Coronary artery (tissue), 2 donors: ENCODE measurements around the gene MAGI1.
A peak's percentile ranks its signal among the peaks of the same experiment; 100 is the strongest.

Experiments used
- DNase-seq: peaks from one replicate; pipeline ENCODE4 v3.0.0-alpha.2; 2017; ENCODE audit warnings: low spot score
- H3K27ac ChIP-seq, 2 donors: fragments of 200-600 bp; sonication (generic); one replicate each; pipeline ENCODE4 v1.5.1; 2016 to 2019
- H3K4me3 ChIP-seq: fragments of 200-600 bp; sonication (generic); 2 replicates; pipeline ENCODE4 v1.5.1; 2016; ENCODE audit warnings: mild to moderate bottlenecking, moderate library complexity
- TF ChIP-seq, protein P1 (sequence below): fragments of 200-600 bp; sonication (generic); IDR thresholded peaks from one replicate; pipeline ENCODE4 v1.5.1; 2019; ENCODE audit warnings: antibody characterized with exemption

The MAGI1 gene

GRCh38 chr3:65483011-65483410 is 555.7 kb downstream of the MAGI1 start:
- Histone ChIP-seq H3K4me3 (peak overlapping the region; percentile 41), H3K27ac (no peak overlapping the region)
- DNase-seq, result no peak
- TF ChIP-seq, protein P1, sequence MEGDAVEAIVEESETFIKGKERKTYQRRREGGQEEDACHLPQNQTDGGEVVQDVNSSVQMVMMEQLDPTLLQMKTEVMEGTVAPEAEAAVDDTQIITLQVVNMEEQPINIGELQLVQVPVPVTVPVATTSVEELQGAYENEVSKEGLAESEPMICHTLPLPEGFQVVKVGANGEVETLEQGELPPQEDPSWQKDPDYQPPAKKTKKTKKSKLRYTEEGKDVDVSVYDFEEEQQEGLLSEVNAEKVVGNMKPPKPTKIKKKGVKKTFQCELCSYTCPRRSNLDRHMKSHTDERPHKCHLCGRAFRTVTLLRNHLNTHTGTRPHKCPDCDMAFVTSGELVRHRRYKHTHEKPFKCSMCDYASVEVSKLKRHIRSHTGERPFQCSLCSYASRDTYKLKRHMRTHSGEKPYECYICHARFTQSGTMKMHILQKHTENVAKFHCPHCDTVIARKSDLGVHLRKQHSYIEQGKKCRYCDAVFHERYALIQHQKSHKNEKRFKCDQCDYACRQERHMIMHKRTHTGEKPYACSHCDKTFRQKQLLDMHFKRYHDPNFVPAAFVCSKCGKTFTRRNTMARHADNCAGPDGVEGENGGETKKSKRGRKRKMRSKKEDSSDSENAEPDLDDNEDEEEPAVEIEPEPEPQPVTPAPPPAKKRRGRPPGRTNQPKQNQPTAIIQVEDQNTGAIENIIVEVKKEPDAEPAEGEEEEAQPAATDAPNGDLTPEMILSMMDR, result no peak

GRCh38 chr3:65481085-65481484 is 557.6 kb downstream of the MAGI1 start:
- TF ChIP-seq, protein P1, result no peak
- no peak overlapping the region for H3K27ac ChIP-seq
- no peak for DNase-seq
- no peak overlapping the region for H3K4me3 ChIP-seq

GRCh38 chr3:65479990-65480389 is 558.7 kb downstream of the MAGI1 start:
- Histone ChIP-seq H3K4me3 (no peak overlapping the region), H3K27ac (no peak overlapping the region)
- TF ChIP-seq, protein P1, result no peak
- DNase-seq, result no peak

- TF ChIP-seq, protein P1, result no peak
- no peak for DNase-seq
- Histone ChIP-seq H3K27ac (no peak overlapping the region), H3K4me3 (no peak overlapping the region)
Measured at GRCh38 chr3:65478551-65479500, 559.9 kb downstream of the MAGI1 start.

GRCh38 chr3:65473736-65474135 is 565.0 kb downstream of the MAGI1 start:
- TF ChIP-seq, protein P1, result no peak
- DNase-seq, result no peak
- Histone ChIP-seq H3K27ac (no peak overlapping the region), H3K4me3 (no peak overlapping the region)

- TF ChIP-seq, protein P1, result no peak
- Histone ChIP-seq H3K4me3 (no peak overlapping the region), H3K27ac (no peak overlapping the region)
- DNase-seq, result no peak
Measured at GRCh38 chr3:65472501-65472900, 566.2 kb downstream of the MAGI1 start.
